Measurements from ENCODE around the gene SUPT4H1. TPM values are rescaled to one million over a fixed set of nuclear protein-coding genes. Genes with fewer than 3 reads are reported as not detected.

Gene SUPT4H1
- total RNA-seq, 1 experiment from 2014 or later, result 100.0 TPM

DNA sequence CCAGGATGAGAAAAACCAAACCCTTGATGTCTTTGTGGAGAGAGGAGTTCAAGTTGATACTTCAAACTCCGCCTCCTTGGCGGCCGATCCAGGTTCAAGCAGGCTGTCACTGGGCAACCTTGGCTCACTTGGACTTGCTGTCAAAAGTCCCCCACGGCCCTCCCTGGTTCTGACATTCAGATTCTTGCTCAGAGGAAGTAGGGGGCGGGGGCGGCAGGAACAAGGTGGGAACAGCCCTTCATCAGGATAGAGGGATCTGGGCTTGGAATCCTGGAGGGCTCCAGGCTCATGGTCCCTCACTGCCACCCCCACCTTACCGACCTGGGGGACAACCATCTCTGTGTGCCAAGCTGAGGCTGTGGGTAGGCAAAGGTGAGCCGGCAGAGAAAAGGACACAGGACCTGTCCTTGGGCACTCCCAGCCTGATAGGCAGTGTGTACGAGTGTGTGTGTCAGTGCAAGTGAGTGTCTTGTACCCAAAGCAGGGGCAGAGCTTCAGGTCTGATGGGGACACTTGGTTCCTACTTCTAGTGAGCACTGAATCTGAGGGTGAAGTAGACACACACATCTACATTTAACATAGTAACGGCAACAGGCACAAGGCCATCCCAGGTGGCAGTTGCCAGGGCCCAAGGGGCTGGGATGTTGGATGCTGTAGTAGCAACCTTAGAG is 16.8 kb downstream of the SUPT4H1 start:
- Histone ChIP-seq H3K79me2 (ENCODE audit: low read length) (no peaks in the 10 kb centered on the region), H3K4me2 (ENCODE audit: low read length) (no peak overlapping the region), H3K27me3 (ENCODE audit: low read length) (no peaks in the 10 kb centered on the region), H3K27ac (ENCODE audit: low read length) (no peak overlapping the region), H3K4me1 (ENCODE audit: insufficient read depth, low read length) (peaks cover 6% of the 10 kb centered on the region; the same call in 1 of the 2 replicates), H2AFZ (ENCODE audit: low read length) (no peak overlapping the region), H3K9me2 (replicated peaks; ENCODE audit: low read length) (no peaks in the 10 kb centered on the region), H4K20me1 (ENCODE audit: low read length) (no peaks in the 10 kb centered on the region), H3K9me3 (ENCODE audit: low read length) (no peaks in the 10 kb centered on the region), H3K9ac (ENCODE audit: low read length) (no peak overlapping the region), H3K36me3 (ENCODE audit: low read depth, low read length) (no peaks in the 10 kb centered on the region), H3K4me3 (ENCODE audit: low read length) (no peak overlapping the region), H3F3A (ENCODE audit: low read length, unreplicated experiment) (no peaks in the 10 kb centered on the region)
- BruUV-seq (replicated peaks), result no TSS peak
- CTCF ChIA-PET, result no interaction called here
- ATAC-seq (no peak), DNase-seq (no peak)
- POLR2A ChIA-PET (ENCODE audit: unreplicated experiment), result interaction anchor here (0.5 kb wide), 1 partner anchor 185 kb away, joined by 3 read pairs; no protein-coding TSS in a partner anchor
- no peak for TF ChIP-seq EZH2phosphoT487 (IDR thresholded peaks at IDR 0.05; ENCODE audit: borderline replicate concordance, low read length)
- no peak for TF ChIP-seq EZH2 (IDR thresholded peaks at IDR 0.05; ENCODE audit: low read length, unreplicated experiment)
- TF ChIP-seq, protein P1, sequence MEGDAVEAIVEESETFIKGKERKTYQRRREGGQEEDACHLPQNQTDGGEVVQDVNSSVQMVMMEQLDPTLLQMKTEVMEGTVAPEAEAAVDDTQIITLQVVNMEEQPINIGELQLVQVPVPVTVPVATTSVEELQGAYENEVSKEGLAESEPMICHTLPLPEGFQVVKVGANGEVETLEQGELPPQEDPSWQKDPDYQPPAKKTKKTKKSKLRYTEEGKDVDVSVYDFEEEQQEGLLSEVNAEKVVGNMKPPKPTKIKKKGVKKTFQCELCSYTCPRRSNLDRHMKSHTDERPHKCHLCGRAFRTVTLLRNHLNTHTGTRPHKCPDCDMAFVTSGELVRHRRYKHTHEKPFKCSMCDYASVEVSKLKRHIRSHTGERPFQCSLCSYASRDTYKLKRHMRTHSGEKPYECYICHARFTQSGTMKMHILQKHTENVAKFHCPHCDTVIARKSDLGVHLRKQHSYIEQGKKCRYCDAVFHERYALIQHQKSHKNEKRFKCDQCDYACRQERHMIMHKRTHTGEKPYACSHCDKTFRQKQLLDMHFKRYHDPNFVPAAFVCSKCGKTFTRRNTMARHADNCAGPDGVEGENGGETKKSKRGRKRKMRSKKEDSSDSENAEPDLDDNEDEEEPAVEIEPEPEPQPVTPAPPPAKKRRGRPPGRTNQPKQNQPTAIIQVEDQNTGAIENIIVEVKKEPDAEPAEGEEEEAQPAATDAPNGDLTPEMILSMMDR (conservative IDR thresholded peaks at IDR 0.05; ENCODE audit: low read depth, low read length), result no peak
- intact Hi-C loops (cut with micrococcal nuclease), result no loop called here

GRCh38 chr17:58334661-58335060 is 17.3 kb downstream of the SUPT4H1 start:
- ChIA-PET CTCF (no interaction called here), POLR2A (ENCODE audit: unreplicated experiment) (interaction anchor here (0.6 kb wide), 1 partner anchor 81 kb away, joined by 4 read pairs; no protein-coding TSS in a partner anchor)
- Histone ChIP-seq H3K9ac (ENCODE audit: low read length) (no peak overlapping the region), H3K27ac (ENCODE audit: low read length) (no peak overlapping the region), H3F3A (ENCODE audit: low read length, unreplicated experiment) (no peaks in the 10 kb centered on the region), H3K36me3 (ENCODE audit: low read depth, low read length) (no peaks in the 10 kb centered on the region), H3K27me3 (ENCODE audit: low read length) (no peaks in the 10 kb centered on the region), H3K4me2 (ENCODE audit: low read length) (no peak overlapping the region), H3K79me2 (ENCODE audit: low read length) (no peaks in the 10 kb centered on the region), H3K9me3 (ENCODE audit: low read length) (no peaks in the 10 kb centered on the region), H3K9me2 (replicated peaks; ENCODE audit: low read length) (no peaks in the 10 kb centered on the region), H2AFZ (ENCODE audit: low read length) (no peak overlapping the region), H3K4me1 (ENCODE audit: insufficient read depth, low read length) (peaks cover 6% of the 10 kb centered on the region; the same call in 1 of the 2 replicates), H3K4me3 (ENCODE audit: low read length) (no peak overlapping the region), H4K20me1 (ENCODE audit: low read length) (no peaks in the 10 kb centered on the region)
- ATAC-seq (no peak), DNase-seq (no peak)
- TF ChIP-seq EZH2 (IDR thresholded peaks at IDR 0.05; ENCODE audit: low read length, unreplicated experiment), result no peak
- TF ChIP-seq, protein P1 (conservative IDR thresholded peaks at IDR 0.05; ENCODE audit: low read depth, low read length), result no peak
- TF ChIP-seq EZH2phosphoT487 (IDR thresholded peaks at IDR 0.05; ENCODE audit: borderline replicate concordance, low read length), result no peak
- no TSS peak for BruUV-seq (replicated peaks)
- intact Hi-C loops (cut with micrococcal nuclease), result no loop called here

DNA sequence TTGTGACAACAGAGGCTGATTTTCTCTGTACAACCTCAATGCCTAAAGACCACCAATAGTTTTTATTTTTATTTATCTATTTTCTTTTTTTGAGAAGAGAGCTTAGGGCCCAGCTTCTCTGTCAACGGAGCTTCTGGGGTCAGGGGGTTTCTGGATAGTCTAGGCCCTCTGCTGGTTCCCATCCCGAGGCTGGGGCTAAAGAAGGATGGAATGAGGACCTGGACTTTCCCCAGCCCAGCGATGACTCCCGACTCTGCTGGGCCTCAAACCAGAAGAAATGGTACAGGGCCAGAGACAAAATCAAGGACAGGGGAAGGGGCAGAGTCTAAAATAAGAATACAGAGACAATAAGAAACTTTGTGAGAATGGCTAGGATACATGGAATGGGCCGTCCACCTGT is 17.7 kb downstream of the SUPT4H1 start:
- DNase-seq (no peak), ATAC-seq (no peak)
- intact Hi-C loops (cut with micrococcal nuclease), result no loop called here
- no peak overlapping the region for H2AFZ ChIP-seq (ENCODE audit: low read length)
- BruUV-seq (replicated peaks), result no TSS peak
- H3K27me3 ChIP-seq (ENCODE audit: low read length), result no peaks in the 10 kb centered on the region
- no peaks in the 10 kb centered on the region for H4K20me1 ChIP-seq (ENCODE audit: low read length)
- no peaks in the 10 kb centered on the region for H3K79me2 ChIP-seq (ENCODE audit: low read length)
- no peak for TF ChIP-seq EZH2 (IDR thresholded peaks at IDR 0.05; ENCODE audit: low read length, unreplicated experiment)
- TF ChIP-seq, protein P1 (conservative IDR thresholded peaks at IDR 0.05; ENCODE audit: low read depth, low read length), result no peak
- TF ChIP-seq EZH2phosphoT487 (IDR thresholded peaks at IDR 0.05; ENCODE audit: borderline replicate concordance, low read length), result no peak
- CTCF ChIA-PET, result no interaction called here
- no peak overlapping the region for H3K4me2 ChIP-seq (ENCODE audit: low read length)
- H3F3A ChIP-seq (ENCODE audit: low read length, unreplicated experiment), result no peaks in the 10 kb centered on the region
- no peaks in the 10 kb centered on the region for H3K36me3 ChIP-seq (ENCODE audit: low read depth, low read length)
- H3K27ac ChIP-seq (ENCODE audit: low read length), result no peak overlapping the region
- H3K4me3 ChIP-seq (ENCODE audit: low read length), result no peak overlapping the region
- POLR2A ChIA-PET (ENCODE audit: unreplicated experiment), result interaction anchor here (0.6 kb wide), 1 partner anchor 81 kb away, joined by 4 read pairs; no protein-coding TSS in a partner anchor
- no peaks in the 10 kb centered on the region for H3K9me3 ChIP-seq (ENCODE audit: low read length)
- peaks cover 6% of the 10 kb centered on the region; the same call in 1 of the 2 replicates for H3K4me1 ChIP-seq (ENCODE audit: insufficient read depth, low read length)
- H3K9ac ChIP-seq (ENCODE audit: low read length), result no peak overlapping the region
- no peaks in the 10 kb centered on the region for H3K9me2 ChIP-seq (replicated peaks; ENCODE audit: low read length)

Measured in PC-3 (cell line).